NT2/D1 (cell line): ENCODE data around the gene VMP1.
"Not testable (repeated sequence)": the region's sequence is repeated elsewhere in the genome, so short reads cannot be mapped to it uniquely, and the experiment has no call there.

Source experiments
- YY1 ChIP-seq: IDR thresholded peaks from 2 replicates; pipeline ENCODE4 v1.6.1; 2011; ENCODE audit not compliant: insufficient read length, insufficient read depth
- ZNF274 ChIP-seq: IDR thresholded peaks from 2 replicates; pipeline ENCODE4 v1.6.1; 2011; ENCODE audit warnings: mild to moderate bottlenecking, low read depth, low read length

DNA sequence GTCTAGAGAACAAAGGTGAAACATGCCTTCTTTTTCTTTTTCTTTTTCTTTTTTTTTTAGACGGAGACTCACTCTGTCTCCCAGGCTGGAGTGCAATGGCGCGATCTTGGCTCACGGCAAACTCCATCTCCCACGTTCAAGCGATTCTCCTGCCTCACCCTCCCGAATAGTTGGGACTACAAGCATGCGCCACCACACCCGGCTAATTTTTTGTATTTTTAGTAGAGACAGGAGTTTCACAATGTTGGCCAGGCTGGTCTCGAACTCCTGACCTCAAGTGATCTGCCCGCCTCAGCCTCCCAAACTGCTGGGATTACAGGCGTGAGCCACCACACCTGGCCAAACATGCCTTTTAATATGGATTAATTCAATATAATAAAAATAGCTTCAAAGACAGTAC lies 47.6 kb downstream of the VMP1 start:
- TF ChIP-seq ZNF274, YY1: not testable (repeated sequence)
